ENCODE data around the gene ANO10. TPM values are rescaled to one million over a fixed set of nuclear protein-coding genes. Genes with fewer than 3 reads are reported as not detected.
"Not testable (repeated sequence)": the region's sequence is repeated elsewhere in the genome, so short reads cannot be mapped to it uniquely, and the experiment has no call there.

ANO10 gene
- total RNA-seq, 1 experiment from 2014 or later: 29.8 TPM

DNA sequence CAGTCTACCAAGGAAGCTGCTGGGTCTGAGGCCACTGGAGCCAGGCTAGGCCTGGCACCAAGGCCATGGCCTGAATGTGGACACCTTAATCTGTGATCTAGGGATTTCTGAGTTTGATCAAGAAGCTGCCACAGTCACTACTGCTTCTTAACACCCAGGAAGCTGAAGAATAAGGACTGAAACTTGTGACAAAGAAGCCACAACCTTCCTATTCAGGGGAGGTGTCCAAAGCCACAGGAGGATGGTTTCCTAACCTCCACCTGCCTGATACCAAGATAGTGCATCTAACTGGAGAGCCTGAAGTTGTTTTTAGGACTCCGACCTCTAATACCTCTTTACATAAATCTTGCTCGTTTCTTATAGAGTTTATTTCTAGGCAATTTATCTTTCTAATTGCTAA is 5.5 kb upstream of the ANO10 start:
- no peak for DNase-seq (ENCODE audit: low read depth)

DNA sequence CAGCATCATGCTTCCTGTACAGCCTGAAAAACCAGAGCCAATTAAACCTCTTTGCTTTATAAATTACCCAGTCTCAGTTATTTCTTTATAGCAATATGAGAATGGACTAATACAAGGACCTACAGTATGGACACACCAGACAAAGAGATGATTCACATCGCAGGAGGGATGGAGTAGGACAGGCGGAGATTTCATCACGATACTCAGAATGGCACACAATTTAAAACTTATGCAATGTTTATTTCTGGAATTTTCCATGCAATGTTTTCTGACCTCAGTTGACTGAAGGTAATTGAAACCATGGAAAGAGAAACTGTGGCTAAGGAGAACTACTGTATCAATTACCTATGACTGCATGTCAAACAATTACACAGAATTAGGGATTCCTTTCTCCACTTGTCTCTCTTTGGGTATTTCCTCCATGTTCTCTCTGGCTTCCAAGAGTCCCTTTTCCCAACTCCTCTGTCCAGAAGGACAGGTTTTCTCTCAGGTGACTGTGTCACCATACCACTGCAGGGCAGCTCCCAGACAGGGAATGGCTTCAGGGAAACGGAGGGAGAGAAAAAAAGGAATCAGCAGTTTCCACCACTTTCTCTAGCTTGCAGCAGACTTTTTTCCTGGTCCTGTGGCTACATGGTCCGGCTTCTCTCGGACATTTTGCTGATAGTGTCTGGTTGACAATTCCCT is 3.0 kb upstream of the ANO10 start:
- DNase-seq (ENCODE audit: low read depth): no peak

DNA sequence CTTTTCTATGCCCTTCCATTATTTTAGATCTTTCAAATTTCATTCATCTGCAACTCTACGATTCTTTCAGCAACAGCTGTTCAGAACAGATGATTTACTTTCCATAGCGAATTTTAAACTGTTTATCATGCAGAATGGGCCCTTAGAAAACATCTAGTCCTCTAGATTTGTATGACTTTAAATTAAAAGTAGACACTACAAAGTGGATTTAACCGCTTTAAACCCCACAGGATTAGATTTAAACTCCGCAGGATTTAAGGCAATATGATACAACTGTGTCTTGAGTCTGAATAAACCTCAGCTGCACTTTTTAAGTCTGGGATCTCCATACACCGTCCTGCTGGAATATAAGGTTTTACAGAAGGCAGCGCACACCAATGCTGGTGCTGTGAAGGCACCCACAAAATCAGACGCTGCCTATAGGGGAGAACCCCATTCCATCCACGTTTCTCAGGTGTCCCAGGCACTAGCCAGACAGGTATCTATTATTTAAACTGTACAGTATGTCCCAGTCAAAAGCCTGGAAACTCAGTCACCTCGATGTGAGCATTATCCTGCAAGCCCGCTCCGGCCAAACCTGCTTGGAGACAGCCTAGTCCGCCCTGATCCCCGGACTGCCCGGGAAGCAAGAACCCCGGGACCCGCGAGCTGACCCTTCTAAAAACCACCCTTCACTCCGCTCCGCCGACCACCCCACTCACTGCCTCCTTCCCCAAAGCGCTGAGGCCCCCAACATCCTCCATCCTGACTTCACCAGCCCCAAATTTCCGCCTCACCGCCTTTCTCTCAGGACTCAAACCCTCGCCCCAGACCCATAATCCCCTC is 768 bp downstream of the ANO10 start:
- no peak for DNase-seq (ENCODE audit: low read depth)

- no peak for DNase-seq (ENCODE audit: low read depth)
Observed at GRCh38 chr3:43619588-43619987, 2.2 kb downstream of the ANO10 start.

- DNase-seq (ENCODE audit: low read depth): no peak
Observed at GRCh38 chr3:43618142-43618541, 3.7 kb downstream of the ANO10 start.

DNA sequence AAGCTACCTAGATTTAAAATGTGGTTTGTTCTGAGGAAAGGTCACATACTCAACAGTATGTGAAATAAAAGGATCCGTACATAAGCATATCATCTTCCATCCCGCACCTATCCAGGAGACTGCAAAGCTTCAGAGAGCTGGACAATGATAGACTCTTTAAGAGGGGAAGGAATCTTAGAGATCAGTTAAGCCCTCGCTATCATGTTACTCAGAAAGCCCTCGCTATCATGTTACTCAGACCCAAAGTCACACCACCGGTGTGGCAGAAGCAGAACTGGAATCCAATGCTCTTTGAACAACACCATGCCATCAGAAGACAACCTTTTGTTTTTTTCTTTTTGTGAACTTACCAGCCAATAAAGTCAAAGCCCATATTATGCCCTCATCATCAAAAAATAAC is 5.8 kb downstream of the ANO10 start:
- no peak for DNase-seq (ENCODE audit: low read depth)

DNA sequence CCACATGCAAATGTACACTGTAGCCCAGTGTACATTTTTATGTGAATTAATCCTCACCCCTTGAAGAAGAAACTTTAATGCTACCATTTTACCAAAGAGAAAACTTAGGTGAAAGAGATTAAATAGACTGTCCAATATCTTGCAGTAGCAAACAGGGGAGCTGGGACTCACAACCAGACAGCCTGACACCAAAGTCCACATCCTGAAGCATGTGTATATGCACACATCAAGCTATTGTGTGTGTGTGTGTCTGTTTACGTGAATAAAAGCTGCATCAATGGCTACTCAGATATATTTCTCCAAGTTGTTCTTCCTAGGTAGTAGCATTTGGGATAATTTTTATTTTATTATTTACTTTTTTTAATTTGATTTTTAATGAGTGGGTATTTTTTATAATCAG is 6.7 kb downstream of the ANO10 start:
- no peak for DNase-seq (ENCODE audit: low read depth)

DNA sequence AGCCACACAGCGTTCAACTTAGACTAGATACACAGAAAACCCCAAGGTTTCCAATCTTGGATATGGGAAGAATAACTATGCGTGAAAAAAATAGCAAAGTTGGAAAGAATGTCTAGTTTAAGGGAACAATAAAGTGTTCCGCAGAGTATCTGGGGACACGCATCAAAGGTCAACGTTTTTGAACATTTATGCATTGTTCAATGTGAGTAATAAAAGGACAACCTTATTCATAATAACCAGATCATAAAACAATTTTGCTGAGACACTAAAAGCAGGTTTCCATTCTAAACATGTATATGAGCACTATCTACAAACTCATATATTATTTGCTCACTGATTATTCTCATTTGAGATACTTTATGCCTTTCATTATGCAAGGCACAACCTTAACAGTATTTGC is 7.8 kb downstream of the ANO10 start:
- no peak for DNase-seq (ENCODE audit: low read depth)

- DNase-seq (ENCODE audit: low read depth): no peak
Observed at GRCh38 chr3:43612419-43612818, 9.4 kb downstream of the ANO10 start.

GRCh38 chr3:43609406-43609805 is 12.4 kb downstream of the ANO10 start:
- no peak for DNase-seq (ENCODE audit: low read depth)

DNA sequence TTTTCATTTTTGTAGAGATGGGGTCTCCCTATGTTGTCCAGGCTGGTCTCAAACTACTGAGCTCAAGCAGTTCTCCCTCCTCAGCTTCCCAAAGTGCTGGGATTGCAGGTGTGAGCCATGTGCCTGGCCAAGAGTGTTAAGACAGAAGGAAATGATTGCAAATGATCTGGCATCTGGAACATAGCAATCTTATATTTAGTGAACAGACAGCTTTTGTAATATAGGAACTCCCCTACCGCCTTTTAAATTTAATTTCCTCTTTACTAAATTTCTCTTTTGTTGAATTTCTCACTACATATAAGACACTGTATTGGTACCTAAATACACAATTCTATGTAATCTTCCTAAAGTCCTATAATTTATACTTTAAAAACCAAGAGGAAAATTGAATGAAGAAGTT is 13.1 kb downstream of the ANO10 start:
- no peak for DNase-seq (ENCODE audit: low read depth)

DNA sequence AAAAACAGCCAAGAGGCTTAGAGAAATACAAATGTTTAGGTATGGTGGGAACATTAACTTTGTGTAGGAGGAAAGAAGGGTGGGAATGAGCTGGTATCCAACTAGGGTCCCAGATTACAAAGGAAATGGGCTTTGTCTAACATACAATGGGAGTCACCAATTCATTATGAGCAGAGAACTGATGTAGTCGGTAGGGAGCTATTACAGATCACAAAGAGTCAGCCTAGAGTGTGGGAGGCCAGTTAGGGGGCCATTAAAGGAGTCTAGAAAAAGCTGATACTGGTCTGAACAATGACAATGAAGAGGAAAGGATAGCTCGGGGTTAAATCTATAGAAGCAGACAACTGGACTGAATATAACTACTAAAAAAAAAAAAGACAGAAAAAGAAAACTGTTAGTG is 15.5 kb downstream of the ANO10 start:
- DNase-seq (ENCODE audit: low read depth): no peak

DNA sequence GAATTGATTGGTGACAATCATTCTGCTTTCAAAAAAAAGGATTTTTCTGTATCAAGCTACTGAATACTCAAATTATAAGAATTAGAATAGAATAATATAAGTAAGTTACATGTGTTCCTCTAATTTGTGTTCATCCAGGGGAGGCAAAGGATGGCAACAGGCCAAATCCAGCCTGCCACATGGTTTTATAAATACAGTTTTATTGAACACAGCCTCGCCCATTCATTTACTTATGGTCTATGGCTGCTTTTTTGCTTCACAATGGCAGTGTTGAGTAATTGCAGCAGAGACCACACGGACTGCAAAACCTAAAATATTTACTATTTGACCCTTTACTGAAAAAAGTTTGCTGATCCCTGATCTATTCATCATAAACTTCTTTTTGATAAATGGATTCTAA is 21.9 kb downstream of the ANO10 start:
- DNase-seq (ENCODE audit: low read depth): not testable (repeated sequence)

DNA sequence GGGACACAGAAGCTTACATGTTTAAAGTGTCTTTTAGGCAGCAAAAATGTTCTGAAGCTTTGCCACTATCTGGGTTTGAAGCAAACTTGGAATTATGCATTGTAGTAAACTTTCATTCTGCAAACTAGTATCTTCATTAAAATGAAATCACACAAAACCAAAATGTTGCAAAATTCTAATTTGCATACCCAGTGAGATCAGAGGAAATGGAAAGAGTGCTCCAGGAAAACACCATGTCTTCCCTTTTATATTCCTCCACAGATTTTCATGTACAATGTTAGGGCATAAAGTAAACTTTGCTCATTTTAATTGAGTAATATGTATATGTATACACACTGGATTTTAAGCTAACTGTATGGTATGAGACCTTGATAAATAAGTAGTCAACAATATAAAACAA is 23.9 kb downstream of the ANO10 start:
- DNase-seq (ENCODE audit: low read depth): no peak

GRCh38 chr3:43596178-43596577 is 25.6 kb downstream of the ANO10 start:
- DNase-seq (ENCODE audit: low read depth): not testable (repeated sequence)

- not testable (repeated sequence) for DNase-seq (ENCODE audit: low read depth)
Observed at GRCh38 chr3:43595280-43595679, 26.5 kb downstream of the ANO10 start.

GRCh38 chr3:43593588-43593987 is 28.2 kb downstream of the ANO10 start:
- not testable (repeated sequence) for DNase-seq (ENCODE audit: low read depth)

GRCh38 chr3:43591866-43592265 is 29.9 kb downstream of the ANO10 start:
- DNase-seq (ENCODE audit: low read depth): not testable (repeated sequence)

DNA sequence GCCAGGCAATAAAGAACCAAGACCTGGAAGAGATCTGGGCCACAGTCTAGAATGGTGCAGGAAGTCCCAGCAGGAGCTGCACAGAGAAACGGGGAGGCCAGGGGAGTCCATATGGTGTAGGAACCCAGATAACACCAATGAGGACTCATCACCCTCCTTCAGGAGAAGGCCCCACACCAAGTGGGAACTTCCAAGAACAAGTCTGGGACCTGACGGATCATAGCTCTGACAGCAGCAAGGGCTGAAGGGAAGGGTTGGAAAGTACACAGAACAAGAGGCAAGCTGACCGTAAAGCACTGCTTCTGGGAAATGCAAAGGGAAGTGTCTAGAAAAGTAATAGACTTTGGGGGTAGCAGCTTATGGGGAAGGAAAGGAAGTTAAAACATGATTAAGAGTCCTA is 34.5 kb downstream of the ANO10 start:
- no peak for DNase-seq (ENCODE audit: low read depth)

DNA sequence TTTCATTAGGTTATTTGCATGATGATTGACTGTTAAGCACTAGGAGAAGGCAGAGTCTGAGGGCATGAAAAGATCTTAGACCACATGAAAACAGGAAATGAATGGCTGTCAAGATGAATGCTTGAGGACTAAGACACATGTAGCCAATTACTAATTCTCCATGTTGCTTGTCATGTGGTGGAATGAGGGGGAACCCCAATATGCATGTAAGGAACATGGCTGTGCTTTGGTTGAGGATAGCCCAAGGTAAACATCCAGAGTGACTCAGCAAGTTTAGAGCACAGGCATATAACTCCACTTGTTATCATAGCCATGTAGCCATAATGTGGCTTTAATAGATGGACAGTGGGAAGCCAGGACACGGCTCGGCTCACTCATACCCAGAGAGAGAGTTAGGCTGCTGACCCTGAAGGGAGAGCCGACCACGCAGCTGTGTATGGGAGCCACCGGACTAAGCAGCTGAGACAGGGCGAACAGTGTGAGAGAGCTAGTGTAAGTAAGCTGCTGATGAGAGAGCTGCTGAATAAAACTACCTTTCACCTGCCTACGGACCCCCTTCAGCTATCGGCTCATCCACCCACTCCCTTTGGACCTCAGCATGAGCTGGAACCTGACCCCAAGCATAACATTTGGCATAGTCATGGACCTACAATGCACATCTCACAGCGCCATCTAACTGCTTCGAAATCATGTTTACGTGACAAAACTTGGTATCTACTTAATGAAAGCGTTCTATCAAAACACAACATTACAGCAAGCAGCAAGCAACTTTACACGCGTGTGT is 37.6 kb downstream of the ANO10 start:
- peak; percentile 26 for DNase-seq (ENCODE audit: low read depth)

- DNase-seq (ENCODE audit: low read depth): no peak
Observed at GRCh38 chr3:43583481-43583880, 38.3 kb downstream of the ANO10 start.

- DNase-seq (ENCODE audit: low read depth): no peak
Observed at GRCh38 chr3:43582866-43583265, 38.9 kb downstream of the ANO10 start.

DNA sequence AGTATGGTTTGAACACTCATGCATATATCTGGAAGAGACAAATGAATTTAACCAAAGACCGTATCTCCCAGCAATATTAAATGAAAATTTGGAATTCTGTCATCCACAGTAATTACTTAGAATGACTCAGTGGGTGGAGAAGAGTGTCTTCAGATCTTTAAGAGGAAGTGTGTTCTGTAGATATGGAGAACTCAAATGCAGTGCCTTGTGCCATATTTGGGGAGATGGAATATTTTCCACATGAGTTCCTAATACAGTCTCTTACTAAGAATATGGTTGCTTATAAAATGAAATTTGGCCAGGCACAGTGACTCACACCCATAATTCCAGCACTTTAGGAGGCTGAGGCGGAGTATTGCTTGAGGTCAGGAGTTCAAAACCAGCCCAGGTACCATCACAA is 40.5 kb downstream of the ANO10 start:
- DNase-seq (ENCODE audit: low read depth): peak; percentile 29
